Hepatocyte (in vitro differentiated cells): ENCODE measurements around the gene NRIP1.

Experiments used
- EZH2 ChIP-seq: fragments of 200-600 bp; sonication (generic); IDR thresholded peaks from 2 replicates; pipeline ENCODE4 v1.6.1; 2016; ENCODE audit warnings: antibody characterized with exemption, mild to moderate bottlenecking, borderline replicate concordance
- EZH2phosphoT487 ChIP-seq: fragments of 200-600 bp; sonication (generic); IDR thresholded peaks from one replicate; pipeline ENCODE4 v1.6.1; 2018; ENCODE audit warnings: antibody characterized with exemption, mild to moderate bottlenecking, low read depth, moderate library complexity; ENCODE audit not compliant: unreplicated experiment, severe bottlenecking
- TF ChIP-seq, protein P1 (sequence below): fragments of 200-600 bp; sonication (generic); IDR thresholded peaks from 2 replicates; pipeline ENCODE4 v1.5.1; 2016; ENCODE audit warnings: antibody characterized with exemption, mild to moderate bottlenecking; ENCODE audit not compliant: poor library complexity

- TF ChIP-seq EZH2 (no peak), EZH2phosphoT487 (no peak)
- TF ChIP-seq, protein P1, sequence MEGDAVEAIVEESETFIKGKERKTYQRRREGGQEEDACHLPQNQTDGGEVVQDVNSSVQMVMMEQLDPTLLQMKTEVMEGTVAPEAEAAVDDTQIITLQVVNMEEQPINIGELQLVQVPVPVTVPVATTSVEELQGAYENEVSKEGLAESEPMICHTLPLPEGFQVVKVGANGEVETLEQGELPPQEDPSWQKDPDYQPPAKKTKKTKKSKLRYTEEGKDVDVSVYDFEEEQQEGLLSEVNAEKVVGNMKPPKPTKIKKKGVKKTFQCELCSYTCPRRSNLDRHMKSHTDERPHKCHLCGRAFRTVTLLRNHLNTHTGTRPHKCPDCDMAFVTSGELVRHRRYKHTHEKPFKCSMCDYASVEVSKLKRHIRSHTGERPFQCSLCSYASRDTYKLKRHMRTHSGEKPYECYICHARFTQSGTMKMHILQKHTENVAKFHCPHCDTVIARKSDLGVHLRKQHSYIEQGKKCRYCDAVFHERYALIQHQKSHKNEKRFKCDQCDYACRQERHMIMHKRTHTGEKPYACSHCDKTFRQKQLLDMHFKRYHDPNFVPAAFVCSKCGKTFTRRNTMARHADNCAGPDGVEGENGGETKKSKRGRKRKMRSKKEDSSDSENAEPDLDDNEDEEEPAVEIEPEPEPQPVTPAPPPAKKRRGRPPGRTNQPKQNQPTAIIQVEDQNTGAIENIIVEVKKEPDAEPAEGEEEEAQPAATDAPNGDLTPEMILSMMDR = no peak
Observed at GRCh38 chr21:15071009-15071408, 6.2 kb upstream of the NRIP1 start.
